K562 treated with DMSO at 1 percent for 48 hours (cell line): ENCODE measurements around the gene C10orf90. TPM values are rescaled to one million over a fixed set of nuclear protein-coding genes. Genes with fewer than 3 reads are reported as not detected.

Source experiments
- total RNA-seq: library from RNA; unstranded; fragments of 300-600 nt; gene quantifications from 2 replicates; pipeline ENCODE4 v1.2.3, GENCODE V29; 2022; ENCODE audit warnings: low replicate concordance; ENCODE audit errors: extremely low read depth

C10orf90 gene
- total RNA-seq, result not detected in 2 replicates

GRCh38 chr10:126670056-126670894 is at the start of gene C10orf90:
C10orf90 (minus strand) TSS chr10:126670693; CDS start chr10:126670480, 213 bp downstream.

GRCh38 chr10:126387931-126388911 is 282.3 kb downstream of the C10orf90 start, which contains the start of gene ADAM12:
ADAM12 (minus strand) TSS chr10:126388477; CDS start chr10:126388145, 332 bp downstream.

Other genes with a start within 250 kb of the C10orf90 start
- gene DOCK1, start 234.7 kb upstream of the C10orf90 start, total RNA-seq, result not detected in 2 replicates